GM12865 (cell line): ENCODE data around the gene DRD2.

Source experiments
- DNase-seq: peaks from one replicate; pipeline ENCODE4 v3.0.0; 2010; ENCODE audit warnings: low read depth
- H3K4me3 ChIP-seq: 2 replicates; pipeline ENCODE4 v1.5.1; 2011; ENCODE audit warnings: mild to moderate bottlenecking, low read depth, low read length, control low read depth
- TF ChIP-seq, protein P1 (sequence below): IDR thresholded peaks from 2 replicates; pipeline ENCODE4 v1.5.1; 2011; ENCODE audit warnings: low read length, control low read depth, low read depth, inconsistent platforms; ENCODE audit not compliant: insufficient read depth; ENCODE audit errors: missing control alignments

The DRD2 gene

DNA sequence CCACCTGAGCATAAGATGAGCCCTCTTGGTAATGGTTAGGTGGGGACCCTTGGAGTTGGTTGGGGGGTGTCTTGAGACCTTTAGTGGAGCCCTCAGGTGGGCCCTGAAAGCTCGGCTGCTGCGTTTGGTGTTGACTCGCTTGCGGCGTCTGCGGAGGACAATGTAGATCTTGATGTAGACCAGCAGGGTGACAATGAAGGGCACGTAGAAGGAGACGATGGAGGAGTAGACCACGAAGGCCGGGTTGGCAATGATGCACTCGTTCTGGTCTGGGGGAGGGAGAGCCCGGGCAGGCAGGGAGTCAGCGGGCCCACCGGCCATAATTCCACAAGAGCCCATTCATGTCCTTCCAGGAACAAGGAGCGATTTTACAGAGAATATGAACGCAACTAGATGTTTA lies 59.9 kb downstream of the DRD2 start:
- DNase-seq: no peak
- TF ChIP-seq, protein P1, sequence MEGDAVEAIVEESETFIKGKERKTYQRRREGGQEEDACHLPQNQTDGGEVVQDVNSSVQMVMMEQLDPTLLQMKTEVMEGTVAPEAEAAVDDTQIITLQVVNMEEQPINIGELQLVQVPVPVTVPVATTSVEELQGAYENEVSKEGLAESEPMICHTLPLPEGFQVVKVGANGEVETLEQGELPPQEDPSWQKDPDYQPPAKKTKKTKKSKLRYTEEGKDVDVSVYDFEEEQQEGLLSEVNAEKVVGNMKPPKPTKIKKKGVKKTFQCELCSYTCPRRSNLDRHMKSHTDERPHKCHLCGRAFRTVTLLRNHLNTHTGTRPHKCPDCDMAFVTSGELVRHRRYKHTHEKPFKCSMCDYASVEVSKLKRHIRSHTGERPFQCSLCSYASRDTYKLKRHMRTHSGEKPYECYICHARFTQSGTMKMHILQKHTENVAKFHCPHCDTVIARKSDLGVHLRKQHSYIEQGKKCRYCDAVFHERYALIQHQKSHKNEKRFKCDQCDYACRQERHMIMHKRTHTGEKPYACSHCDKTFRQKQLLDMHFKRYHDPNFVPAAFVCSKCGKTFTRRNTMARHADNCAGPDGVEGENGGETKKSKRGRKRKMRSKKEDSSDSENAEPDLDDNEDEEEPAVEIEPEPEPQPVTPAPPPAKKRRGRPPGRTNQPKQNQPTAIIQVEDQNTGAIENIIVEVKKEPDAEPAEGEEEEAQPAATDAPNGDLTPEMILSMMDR: no peak
- H3K4me3 ChIP-seq: no peak overlapping the region

GRCh38 chr11:113412675-113413074 lies 62.5 kb downstream of the DRD2 start:
- DNase-seq: no peak
- TF ChIP-seq, protein P1: no peak
- no peak overlapping the region for H3K4me3 ChIP-seq

GRCh38 chr11:113411536-113411935 lies 63.7 kb downstream of the DRD2 start:
- TF ChIP-seq, protein P1: no peak
- H3K4me3 ChIP-seq: no peak overlapping the region
- no peak for DNase-seq

DNA sequence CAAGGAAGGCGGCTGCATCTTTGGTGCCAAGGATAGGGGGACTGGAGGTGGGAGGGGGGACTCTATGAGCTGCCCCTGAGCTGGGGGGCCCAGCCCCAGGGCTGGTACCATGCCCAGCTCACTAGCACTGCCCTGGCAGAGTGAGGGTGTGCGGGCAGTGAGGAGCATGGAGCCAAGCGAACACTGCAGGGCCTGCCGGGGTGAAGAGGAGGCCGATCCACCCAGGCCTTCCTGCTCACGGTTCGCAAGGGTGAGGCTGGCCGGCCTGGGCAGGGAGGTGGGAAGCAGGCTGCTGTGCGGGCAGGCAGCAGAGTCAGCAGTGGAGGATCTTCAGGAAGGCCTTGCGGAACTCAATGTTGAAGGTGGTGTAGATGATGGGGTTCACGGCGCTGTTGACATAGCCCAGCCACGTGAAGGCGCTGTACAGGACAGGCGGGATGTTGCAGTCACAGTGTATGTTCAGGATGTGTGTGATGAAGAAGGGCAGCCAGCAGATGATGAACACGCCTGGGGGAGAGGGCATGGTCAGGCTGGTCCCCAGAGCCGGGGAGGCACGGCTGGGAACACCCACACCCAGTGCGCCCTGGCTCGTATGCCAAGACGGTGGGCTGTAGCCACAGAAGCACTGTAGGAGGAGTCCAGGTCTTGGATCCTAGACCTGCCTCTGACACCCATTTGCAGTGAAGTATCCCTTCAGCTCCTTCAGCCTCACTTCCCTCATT lies 64.6 kb downstream of the DRD2 start:
- DNase-seq: no peak
- H3K4me3 ChIP-seq: no peak overlapping the region
- TF ChIP-seq, protein P1: no peak

DNA sequence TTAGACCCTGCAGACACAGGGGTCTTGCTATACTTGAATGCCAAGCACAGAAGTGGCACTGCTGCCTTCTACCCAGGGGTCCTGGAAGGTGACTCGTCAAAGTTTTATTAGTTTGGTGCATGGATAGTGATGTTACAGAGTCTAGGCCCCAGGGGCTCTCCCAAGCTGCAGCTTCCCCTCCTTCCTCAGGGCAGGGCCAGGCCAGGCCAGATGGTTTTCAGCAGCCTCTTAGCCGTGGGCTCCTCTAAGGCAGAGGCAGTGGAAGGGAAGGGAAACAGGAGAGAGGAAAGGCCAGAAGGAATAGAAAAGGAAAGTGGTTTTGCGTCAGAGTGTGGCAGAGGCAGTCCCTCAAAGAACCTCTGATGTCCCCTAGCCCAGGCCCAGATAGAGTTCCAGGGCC lies 65.7 kb downstream of the DRD2 start:
- H3K4me3 ChIP-seq: no peak overlapping the region
- TF ChIP-seq, protein P1: no peak
- no peak for DNase-seq

GRCh38 chr11:113408887-113409286 lies 66.3 kb downstream of the DRD2 start:
- no peak for DNase-seq
- no peak overlapping the region for H3K4me3 ChIP-seq
- TF ChIP-seq, protein P1: no peak

DNA sequence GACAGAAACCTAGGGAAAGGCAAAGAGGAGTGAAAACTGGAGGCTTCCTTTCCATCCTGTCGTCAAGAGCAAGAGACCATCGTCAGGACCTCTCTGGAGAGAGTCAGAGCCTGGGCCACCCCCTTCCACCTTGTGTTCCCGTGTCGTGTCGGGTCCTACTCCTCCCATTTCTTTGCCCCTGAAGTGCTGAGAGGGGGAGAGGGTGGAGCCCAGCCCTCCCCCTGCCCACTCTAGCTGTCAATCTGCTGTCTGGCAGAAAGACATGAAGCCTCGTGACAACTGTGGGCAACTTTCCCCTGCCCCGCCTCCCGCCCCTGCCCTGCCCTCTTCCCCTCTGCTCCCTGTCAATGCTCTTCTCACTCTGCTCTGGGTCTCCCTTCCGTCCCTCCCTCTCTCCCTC lies 67.0 kb downstream of the DRD2 start:
- no peak for DNase-seq
- TF ChIP-seq, protein P1: no peak
- H3K4me3 ChIP-seq: no peak overlapping the region
